ENCODE results near the gene NCAPG2.
"Not testable (repeated sequence)": the region's sequence is repeated elsewhere in the genome, so short reads cannot be mapped to it uniquely, and the experiment has no call there.

Gene NCAPG2

DNA sequence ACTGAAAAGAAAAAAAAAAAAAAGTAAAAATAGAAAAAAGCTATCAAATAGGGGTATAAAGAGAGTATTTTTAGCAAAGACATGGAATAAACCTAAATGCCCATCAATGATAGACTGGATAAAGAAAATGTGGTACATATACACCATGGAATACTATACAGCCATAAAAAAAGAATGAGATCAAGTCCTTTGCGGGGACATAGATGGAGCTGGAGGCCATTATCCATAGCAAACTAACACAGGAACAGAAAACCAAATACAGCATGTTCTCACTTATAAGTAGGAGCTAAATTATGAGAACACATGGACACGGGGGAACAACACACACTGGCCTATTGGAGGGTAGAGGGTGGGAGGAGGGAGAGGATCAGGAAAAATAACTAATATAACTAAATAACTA is 7.0 kb downstream of the NCAPG2 start:
- peaks cover 31% of the 10 kb centered on the region for H3K36me3 ChIP-seq (ENCODE audit: control insufficient read depth, insufficient read depth, low read length)
- H3K9me3 ChIP-seq (ENCODE audit: control insufficient read depth, low read length); H3K27me3 ChIP-seq (ENCODE audit: control insufficient read depth, insufficient read depth, low read length, poor library complexity, severe bottlenecking); H3K4me3 ChIP-seq (ENCODE audit: insufficient read depth, low read depth, low read length); H3K27ac ChIP-seq (ENCODE audit: insufficient read depth, low read depth, low read length, poor library complexity, severe bottlenecking); H3K4me1 ChIP-seq (ENCODE audit: control insufficient read depth, insufficient read depth, low read length): not testable (repeated sequence)
- 57 to 100% methylated on average over 1 of the region's 2 CpGs for WGBS, 2 experiments

DNA sequence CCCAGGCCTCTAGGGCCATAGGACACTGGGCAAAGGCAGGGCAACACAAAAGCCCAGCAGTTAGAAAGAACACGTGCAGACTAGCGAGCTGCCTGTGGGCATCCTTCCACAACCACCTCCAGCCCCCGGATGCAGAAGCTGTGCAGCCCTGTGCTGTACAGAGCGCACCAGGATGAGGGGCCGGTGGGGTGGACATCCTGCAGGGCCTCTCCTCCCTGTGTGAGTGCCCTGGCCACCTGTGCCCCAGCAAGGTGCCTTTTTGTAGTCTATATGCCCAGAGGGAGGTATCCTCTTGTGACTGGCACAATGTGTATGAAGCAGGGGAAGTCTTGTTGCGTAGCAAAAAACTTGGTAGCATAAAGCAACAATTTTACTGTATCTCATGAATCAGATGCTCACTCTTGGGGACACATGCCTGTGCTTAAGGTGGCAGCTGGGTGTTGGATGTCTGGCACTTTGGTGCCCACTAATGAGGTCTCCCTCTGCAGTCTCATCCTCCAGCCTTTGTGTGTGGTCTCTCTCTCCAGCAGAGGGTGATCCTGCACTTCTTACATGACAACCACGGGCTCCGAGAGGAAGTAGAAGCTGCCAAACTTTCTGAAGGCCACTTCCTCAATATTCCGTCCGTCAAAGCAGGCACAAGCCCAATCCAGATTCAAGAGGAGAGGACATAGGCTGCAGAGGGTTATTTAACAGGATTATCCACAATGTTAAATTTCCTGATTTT is 8.7 kb downstream of the NCAPG2 start:
- Histone ChIP-seq H3K4me3 (ENCODE audit: insufficient read depth, low read depth, low read length) (no peak overlapping the region), H3K9me3 (ENCODE audit: control insufficient read depth, low read length) (no peaks in the 10 kb centered on the region), H3K27me3 (ENCODE audit: control insufficient read depth, insufficient read depth, low read length, poor library complexity, severe bottlenecking) (no peaks in the 10 kb centered on the region), H3K27ac (ENCODE audit: insufficient read depth, low read depth, low read length, poor library complexity, severe bottlenecking) (no peak overlapping the region), H3K4me1 (ENCODE audit: control insufficient read depth, insufficient read depth, low read length) (no peaks in the 10 kb centered on the region), H3K36me3 (ENCODE audit: control insufficient read depth, insufficient read depth, low read length) (peaks cover 21% of the 10 kb centered on the region)
- 80 to 81% methylated on average over 10 of the region's 10 CpGs for WGBS, 2 experiments

GRCh38 chr7:158695056-158695455 is 9.5 kb downstream of the NCAPG2 start:
- no peaks in the 10 kb centered on the region for H3K27me3 ChIP-seq (ENCODE audit: control insufficient read depth, insufficient read depth, low read length, poor library complexity, severe bottlenecking)
- H3K9me3 ChIP-seq (ENCODE audit: control insufficient read depth, low read length), result no peaks in the 10 kb centered on the region
- H3K36me3 ChIP-seq (ENCODE audit: control insufficient read depth, insufficient read depth, low read length), result peaks cover 23% of the 10 kb centered on the region
- no peak overlapping the region for H3K4me3 ChIP-seq (ENCODE audit: insufficient read depth, low read depth, low read length)
- 64 to 65% methylated on average over 3 of the region's 3 CpGs for WGBS, 2 experiments
- H3K27ac ChIP-seq (ENCODE audit: insufficient read depth, low read depth, low read length, poor library complexity, severe bottlenecking), result no peak overlapping the region
- H3K4me1 ChIP-seq (ENCODE audit: control insufficient read depth, insufficient read depth, low read length), result no peaks in the 10 kb centered on the region

DNA sequence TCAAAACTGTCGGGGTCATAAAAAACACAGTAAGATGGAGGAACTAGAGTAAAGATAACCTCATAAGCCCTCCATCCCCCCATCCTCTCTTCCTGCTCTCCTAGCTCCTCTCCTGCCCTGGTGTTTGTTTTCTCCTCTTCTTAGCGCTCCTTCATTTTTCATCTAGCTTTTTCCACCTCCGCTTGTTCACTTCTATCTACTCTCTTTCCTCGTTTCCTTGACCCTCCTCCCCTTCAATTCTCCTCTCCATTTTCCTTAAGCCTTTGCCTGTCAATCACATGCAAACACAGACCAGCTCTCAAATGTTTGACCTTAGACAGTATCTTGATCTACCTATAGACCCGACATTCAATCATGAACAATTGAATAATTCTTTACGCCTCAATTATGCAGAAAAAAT is 10.0 kb downstream of the NCAPG2 start:
- 93 to 95% methylated on average over 6 of the region's 6 CpGs for WGBS, 2 experiments
- Histone ChIP-seq H3K36me3 (ENCODE audit: control insufficient read depth, insufficient read depth, low read length) (peaks cover 26% of the 10 kb centered on the region), H3K27me3 (ENCODE audit: control insufficient read depth, insufficient read depth, low read length, poor library complexity, severe bottlenecking) (no peaks in the 10 kb centered on the region), H3K4me3 (ENCODE audit: insufficient read depth, low read depth, low read length) (no peak overlapping the region), H3K4me1 (ENCODE audit: control insufficient read depth, insufficient read depth, low read length) (no peaks in the 10 kb centered on the region), H3K9me3 (ENCODE audit: control insufficient read depth, low read length) (no peaks in the 10 kb centered on the region), H3K27ac (ENCODE audit: insufficient read depth, low read depth, low read length, poor library complexity, severe bottlenecking) (no peak overlapping the region)

DNA sequence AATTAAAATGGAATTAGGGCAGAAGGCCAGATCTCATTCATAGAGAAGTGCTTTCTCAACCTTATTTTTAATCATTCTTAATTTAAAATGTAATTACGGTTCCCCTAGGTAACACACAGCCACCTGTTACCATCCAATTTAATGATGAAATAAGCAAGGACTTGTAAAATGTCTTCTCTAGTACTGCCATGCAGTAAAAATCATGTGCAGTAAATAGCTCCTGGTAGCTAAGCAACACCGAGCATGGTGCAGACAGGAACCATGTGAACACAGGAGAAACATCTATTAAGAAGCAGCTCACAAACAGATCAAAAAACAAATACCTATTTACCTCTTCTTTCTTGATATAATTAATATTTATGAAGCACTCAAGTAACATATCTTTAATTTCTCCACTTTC is 15.1 kb downstream of the NCAPG2 start:
- no peak overlapping the region for H3K4me3 ChIP-seq (ENCODE audit: insufficient read depth, low read depth, low read length)
- H3K27me3 ChIP-seq (ENCODE audit: control insufficient read depth, insufficient read depth, low read length, poor library complexity, severe bottlenecking), result no peaks in the 10 kb centered on the region
- peaks cover 37% of the 10 kb centered on the region for H3K36me3 ChIP-seq (ENCODE audit: control insufficient read depth, insufficient read depth, low read length)
- 92 to 97% methylated on average over 1 to 2 of the region's 2 CpGs for WGBS, 2 experiments
- no peaks in the 10 kb centered on the region for H3K4me1 ChIP-seq (ENCODE audit: control insufficient read depth, insufficient read depth, low read length)
- H3K9me3 ChIP-seq (ENCODE audit: control insufficient read depth, low read length), result no peaks in the 10 kb centered on the region
- no peak overlapping the region for H3K27ac ChIP-seq (ENCODE audit: insufficient read depth, low read depth, low read length, poor library complexity, severe bottlenecking)

DNA sequence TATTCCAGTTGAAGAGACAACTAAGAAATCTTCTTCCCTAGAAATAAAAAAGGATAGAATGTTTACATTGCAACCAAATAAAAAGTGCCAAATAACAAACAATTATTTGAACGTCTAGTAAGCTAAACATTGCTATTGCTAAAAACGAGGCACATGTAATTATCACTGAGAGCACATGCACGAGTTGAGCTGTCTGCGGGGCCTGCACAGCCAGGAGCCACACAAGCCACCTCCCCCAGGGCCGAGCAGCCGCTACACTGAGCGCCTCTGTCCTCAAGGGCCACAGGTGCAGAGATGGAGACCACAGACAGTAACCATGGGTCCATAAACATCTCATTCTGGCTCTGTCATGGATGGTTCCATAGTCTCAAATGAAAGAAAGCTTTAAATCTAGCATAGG is 17.2 kb downstream of the NCAPG2 start:
- H3K36me3 ChIP-seq (ENCODE audit: control insufficient read depth, insufficient read depth, low read length), result peaks cover 45% of the 10 kb centered on the region

GRCh38 chr7:158685693-158686092 is 18.9 kb downstream of the NCAPG2 start:
- no peak overlapping the region for H3K4me3 ChIP-seq (ENCODE audit: insufficient read depth, low read depth, low read length)
- no peaks in the 10 kb centered on the region for H3K9me3 ChIP-seq (ENCODE audit: control insufficient read depth, low read length)
- peaks cover 45% of the 10 kb centered on the region for H3K36me3 ChIP-seq (ENCODE audit: control insufficient read depth, insufficient read depth, low read length)
- H3K27me3 ChIP-seq (ENCODE audit: control insufficient read depth, insufficient read depth, low read length, poor library complexity, severe bottlenecking), result no peaks in the 10 kb centered on the region
- 98% methylated on average over 4 of the region's 4 CpGs for WGBS, 2 experiments
- H3K27ac ChIP-seq (ENCODE audit: insufficient read depth, low read depth, low read length, poor library complexity, severe bottlenecking), result no peak overlapping the region
- H3K4me1 ChIP-seq (ENCODE audit: control insufficient read depth, insufficient read depth, low read length), result no peaks in the 10 kb centered on the region

More for the DNA sequence above, 17.2 kb downstream of the NCAPG2 start:
- Histone ChIP-seq H3K27me3 (ENCODE audit: control insufficient read depth, insufficient read depth, low read length, poor library complexity, severe bottlenecking) (no peaks in the 10 kb centered on the region), H3K27ac (ENCODE audit: insufficient read depth, low read depth, low read length, poor library complexity, severe bottlenecking) (no peak overlapping the region), H3K4me1 (ENCODE audit: control insufficient read depth, insufficient read depth, low read length) (no peaks in the 10 kb centered on the region), H3K9me3 (ENCODE audit: control insufficient read depth, low read length) (no peaks in the 10 kb centered on the region), H3K4me3 (ENCODE audit: insufficient read depth, low read depth, low read length) (no peak overlapping the region)
- WGBS, 2 experiments, result 95 to 99% methylated on average over 7 of the region's 7 CpGs

- Histone ChIP-seq H3K9me3 (ENCODE audit: control insufficient read depth, low read length) (no peaks in the 10 kb centered on the region), H3K4me1 (ENCODE audit: control insufficient read depth, insufficient read depth, low read length) (no peaks in the 10 kb centered on the region), H3K36me3 (ENCODE audit: control insufficient read depth, insufficient read depth, low read length) (peaks cover 43% of the 10 kb centered on the region), H3K4me3 (ENCODE audit: insufficient read depth, low read depth, low read length) (no peak overlapping the region), H3K27me3 (ENCODE audit: control insufficient read depth, insufficient read depth, low read length, poor library complexity, severe bottlenecking) (no peaks in the 10 kb centered on the region), H3K27ac (ENCODE audit: insufficient read depth, low read depth, low read length, poor library complexity, severe bottlenecking) (no peak overlapping the region)
- 93 to 95% methylated on average over 1 of the region's 1 CpG for WGBS, 2 experiments
Measured at GRCh38 chr7:158684329-158684728, 20.3 kb downstream of the NCAPG2 start.

GRCh38 chr7:158683541-158683940 is 21.1 kb downstream of the NCAPG2 start:
- 92 to 95% methylated on average over 2 of the region's 2 CpGs for WGBS, 2 experiments
- Histone ChIP-seq H3K4me3 (ENCODE audit: insufficient read depth, low read depth, low read length) (no peak overlapping the region), H3K4me1 (ENCODE audit: control insufficient read depth, insufficient read depth, low read length) (no peaks in the 10 kb centered on the region), H3K27ac (ENCODE audit: insufficient read depth, low read depth, low read length, poor library complexity, severe bottlenecking) (no peak overlapping the region), H3K9me3 (ENCODE audit: control insufficient read depth, low read length) (no peaks in the 10 kb centered on the region), H3K36me3 (ENCODE audit: control insufficient read depth, insufficient read depth, low read length) (peaks cover 43% of the 10 kb centered on the region), H3K27me3 (ENCODE audit: control insufficient read depth, insufficient read depth, low read length, poor library complexity, severe bottlenecking) (no peaks in the 10 kb centered on the region)

DNA sequence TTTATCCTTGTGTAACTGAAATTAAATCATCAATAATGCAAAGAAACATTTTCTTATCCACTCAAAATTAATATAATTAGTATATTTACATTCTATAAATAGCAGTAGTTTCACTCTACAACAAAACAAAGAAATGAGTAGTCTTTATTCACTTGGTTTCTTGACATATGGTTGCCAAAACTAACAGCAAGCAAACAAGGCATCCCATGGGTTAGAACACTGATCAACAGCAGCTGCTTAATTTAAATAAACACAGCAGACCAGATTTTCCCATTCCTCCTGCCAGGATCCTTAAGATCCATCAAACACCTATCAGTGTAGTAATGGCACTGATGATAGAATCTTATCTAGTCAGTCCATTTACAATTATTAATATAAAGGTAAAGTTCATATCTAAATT is 22.1 kb downstream of the NCAPG2 start:
- Histone ChIP-seq H3K27me3 (ENCODE audit: control insufficient read depth, insufficient read depth, low read length, poor library complexity, severe bottlenecking) (no peaks in the 10 kb centered on the region), H3K27ac (ENCODE audit: insufficient read depth, low read depth, low read length, poor library complexity, severe bottlenecking) (no peak overlapping the region), H3K4me1 (ENCODE audit: control insufficient read depth, insufficient read depth, low read length) (no peaks in the 10 kb centered on the region), H3K36me3 (ENCODE audit: control insufficient read depth, insufficient read depth, low read length) (peaks cover 32% of the 10 kb centered on the region), H3K9me3 (ENCODE audit: control insufficient read depth, low read length) (no peaks in the 10 kb centered on the region), H3K4me3 (ENCODE audit: insufficient read depth, low read depth, low read length) (no peak overlapping the region)

- WGBS, 2 experiments, result 54 to 100% methylated on average over 1 to 2 of the region's 3 CpGs
- H3K27ac ChIP-seq (ENCODE audit: insufficient read depth, low read depth, low read length, poor library complexity, severe bottlenecking), result no peak overlapping the region
- H3K9me3 ChIP-seq (ENCODE audit: control insufficient read depth, low read length), result no peaks in the 10 kb centered on the region
- H3K4me1 ChIP-seq (ENCODE audit: control insufficient read depth, insufficient read depth, low read length), result no peaks in the 10 kb centered on the region
- peaks cover 33% of the 10 kb centered on the region for H3K36me3 ChIP-seq (ENCODE audit: control insufficient read depth, insufficient read depth, low read length)
- H3K4me3 ChIP-seq (ENCODE audit: insufficient read depth, low read depth, low read length), result no peak overlapping the region
- no peaks in the 10 kb centered on the region for H3K27me3 ChIP-seq (ENCODE audit: control insufficient read depth, insufficient read depth, low read length, poor library complexity, severe bottlenecking)
Measured at GRCh38 chr7:158680754-158681153, 23.9 kb downstream of the NCAPG2 start.
